GM21737 (cell line): ENCODE data around the gene OXER1.

Source experiments
- ATAC-seq: cut with Tn5 transposase; IDR thresholded peaks from one replicate; pipeline ENCODE4 v1.9.1; 2021; ENCODE audit warnings: mild to moderate bottlenecking, moderate library complexity; ENCODE audit not compliant: unreplicated experiment

The OXER1 gene

GRCh38 chr2:42713920-42714319 lies 50.0 kb downstream of the OXER1 start:
- no peak for ATAC-seq

- no peak for ATAC-seq
Measured at GRCh38 chr2:42712934-42713333, 51.0 kb downstream of the OXER1 start.
